Measurements from ENCODE around the gene PNMT.

PNMT gene

GRCh38 chr17:39669897-39670735 is 1.9 kb downstream of the PNMT start:
- DNase-seq (ENCODE audit: low read depth): no peak

- DNase-seq (ENCODE audit: low read depth): no peak
Measured at GRCh38 chr17:39670746-39671145, 2.5 kb downstream of the PNMT start.

GRCh38 chr17:39671651-39672521 is 3.6 kb downstream of the PNMT start:
- DNase-seq (ENCODE audit: low read depth): no peak

- DNase-seq (ENCODE audit: low read depth): no peak
Measured at GRCh38 chr17:39672522-39673334, 4.5 kb downstream of the PNMT start.

GRCh38 chr17:39673335-39674081 is 5.3 kb downstream of the PNMT start:
- DNase-seq (ENCODE audit: low read depth): no peak

GRCh38 chr17:39674179-39674578 is 5.9 kb downstream of the PNMT start:
- no peak for DNase-seq (ENCODE audit: low read depth)

- no peak for DNase-seq (ENCODE audit: low read depth)
Measured at GRCh38 chr17:39674702-39675389, 6.6 kb downstream of the PNMT start.

GRCh38 chr17:39675390-39676082 is 7.3 kb downstream of the PNMT start:
- DNase-seq (ENCODE audit: low read depth): no peak

- no peak for DNase-seq (ENCODE audit: low read depth)
Measured at GRCh38 chr17:39676198-39676819, 8.1 kb downstream of the PNMT start.

GRCh38 chr17:39677072-39677471 is 8.8 kb downstream of the PNMT start:
- no peak for DNase-seq (ENCODE audit: low read depth)

GRCh38 chr17:39677542-39678339 is 9.5 kb downstream of the PNMT start:
- DNase-seq (ENCODE audit: low read depth): no peak

- DNase-seq (ENCODE audit: low read depth): no peak
Measured at GRCh38 chr17:39678340-39679116, 10.3 kb downstream of the PNMT start.

GRCh38 chr17:39679521-39680192 is 11.4 kb downstream of the PNMT start:
- DNase-seq (ENCODE audit: low read depth): no peak

GRCh38 chr17:39683295-39683939 is 15.2 kb downstream of the PNMT start:
- no peak for DNase-seq (ENCODE audit: low read depth)

GRCh38 chr17:39684369-39685192 is 16.3 kb downstream of the PNMT start:
- no peak for DNase-seq (ENCODE audit: low read depth)

- no peak for DNase-seq (ENCODE audit: low read depth)
Measured at GRCh38 chr17:39687101-39687545, 18.9 kb downstream of the PNMT start.
